ENCODE data around the gene GSTM1. TPM values are rescaled to one million over a fixed set of nuclear protein-coding genes. Genes with fewer than 3 reads are reported as not detected.

Gene GSTM1
- total and polyA plus RNA-seq, 10 donors, result 0.47 to 98.6 (median 65.0) TPM; not detected in 3

- Histone ChIP-seq H3K27ac (no peak overlapping the region), H3K4me3 (no peak overlapping the region), H3K9me3 (no peaks in the 10 kb centered on the region), H3K27me3 (replicated peaks in 1 of 7) (no peaks in the 10 kb centered on the region), H3K36me3 (no peaks in the 10 kb centered on the region), H3K4me1 (no peaks in the 10 kb centered on the region)
- DNase-seq, result no peak
- WGBS, 5 donors, result 81 to 95% (median 90%) methylated on average over 4 of the region's 4 CpGs
- intact Hi-C loops (cut with DNase I; ENCODE audit: low total_unique reads), result no loop called here
- TF ChIP-seq POLR2AphosphoS5 (IDR thresholded peaks at IDR 0.05), result no peak
- TF ChIP-seq POLR2A (IDR thresholded peaks at IDR 0.05), result no peak
- TF ChIP-seq CTCF (IDR thresholded peaks at IDR 0.05 in 8 of 11, conservative IDR thresholded peaks at IDR 0.05 in 3 of 11), result no peak
These were observed 37.9 kb downstream of the GSTM1 start for GRCh38 chr1:109725510-109725909.

- DNase-seq, result no peak
- intact Hi-C loops (cut with DNase I; ENCODE audit: low total_unique reads), result no loop called here
- H3K27ac ChIP-seq, result no peak overlapping the region
- no peaks in the 10 kb centered on the region for H3K27me3 ChIP-seq (replicated peaks in 1 of 7)
- no peak overlapping the region for H3K4me3 ChIP-seq
- 77 to 96% (median 79%) methylated on average over 1 of the region's 1 CpG for WGBS, 5 donors
- H3K36me3 ChIP-seq, result no peaks in the 10 kb centered on the region
- TF ChIP-seq POLR2AphosphoS5 (IDR thresholded peaks at IDR 0.05) (no peak), POLR2A (IDR thresholded peaks at IDR 0.05) (no peak), CTCF (IDR thresholded peaks at IDR 0.05 in 8 of 11, conservative IDR thresholded peaks at IDR 0.05 in 3 of 11) (no peak)
- no peaks in the 10 kb centered on the region for H3K4me1 ChIP-seq
- H3K9me3 ChIP-seq, result no peaks in the 10 kb centered on the region
These were observed 38.4 kb downstream of the GSTM1 start for GRCh38 chr1:109726007-109726406.

GRCh38 chr1:109726728-109727373 is 39.2 kb downstream of the GSTM1 start:
- no peaks in the 10 kb centered on the region for H3K27me3 ChIP-seq (replicated peaks in 1 of 7)
- WGBS, 5 donors, result 86 to 93% (median 89%) methylated on average over 12 of the region's 12 CpGs
- TF ChIP-seq POLR2A (IDR thresholded peaks at IDR 0.05) (no peak), POLR2AphosphoS5 (IDR thresholded peaks at IDR 0.05) (no peak), CTCF (IDR thresholded peaks at IDR 0.05 in 8 of 11, conservative IDR thresholded peaks at IDR 0.05 in 3 of 11) (no peak)
- no peak overlapping the region for H3K4me3 ChIP-seq
- no peaks in the 10 kb centered on the region for H3K9me3 ChIP-seq
- no peaks in the 10 kb centered on the region for H3K4me1 ChIP-seq
- intact Hi-C loops (cut with DNase I; ENCODE audit: low total_unique reads), result no loop called here
- no peaks in the 10 kb centered on the region for H3K36me3 ChIP-seq
- DNase-seq, result no peak
- no peak overlapping the region for H3K27ac ChIP-seq

GRCh38 chr1:109728870-109729269 is 41.3 kb downstream of the GSTM1 start:
- Histone ChIP-seq H3K4me3 (no peak overlapping the region), H3K4me1 (no peaks in the 10 kb centered on the region), H3K36me3 (no peaks in the 10 kb centered on the region), H3K27me3 (replicated peaks in 1 of 7) (no peaks in the 10 kb centered on the region), H3K9me3 (peaks cover 0 to 2% (median 0%) of the 10 kb centered on the region in 8 donors), H3K27ac (no peak overlapping the region)
- TF ChIP-seq POLR2AphosphoS5 (IDR thresholded peaks at IDR 0.05), result no peak
- no peak for TF ChIP-seq POLR2A (IDR thresholded peaks at IDR 0.05)
- no peak for TF ChIP-seq CTCF (IDR thresholded peaks at IDR 0.05 in 8 of 11, conservative IDR thresholded peaks at IDR 0.05 in 3 of 11)
- intact Hi-C loops (cut with DNase I; ENCODE audit: low total_unique reads), result no loop called here
- no peak for DNase-seq
- WGBS, 5 donors, result 82 to 93% (median 89%) methylated on average over 7 of the region's 7 CpGs
